ENCODE measurements around the gene RAB11FIP4.

- TF ChIP-seq CTCF (IDR thresholded peaks at IDR 0.05; ENCODE audit: borderline replicate concordance, extremely low read depth, low read length, poor library complexity, severe bottlenecking), result no peak
- no peak for TF ChIP-seq EZH2 (IDR thresholded peaks at IDR 0.05; ENCODE audit: borderline replicate concordance, low read depth, low read length, severe bottlenecking)
These were observed 136.1 kb downstream of the RAB11FIP4 start for GRCh38 chr17:31527606-31528005.
